Activated CD4-positive, CD25-positive, alpha-beta regulatory T cell treated with anti-CD3 and anti-CD28 coated beads, Interleukin-2, amount 50 U/mL, for 72 hours (primary cell): Measurements from ENCODE around the gene ALG14.
"Not testable (repeated sequence)": the region's sequence is repeated elsewhere in the genome, so short reads cannot be mapped to it uniquely, and the experiment has no call there.

Source experiments
- DNase-seq: peaks from one replicate; pipeline ENCODE4 v3.0.0; 2021

ALG14 gene

DNA sequence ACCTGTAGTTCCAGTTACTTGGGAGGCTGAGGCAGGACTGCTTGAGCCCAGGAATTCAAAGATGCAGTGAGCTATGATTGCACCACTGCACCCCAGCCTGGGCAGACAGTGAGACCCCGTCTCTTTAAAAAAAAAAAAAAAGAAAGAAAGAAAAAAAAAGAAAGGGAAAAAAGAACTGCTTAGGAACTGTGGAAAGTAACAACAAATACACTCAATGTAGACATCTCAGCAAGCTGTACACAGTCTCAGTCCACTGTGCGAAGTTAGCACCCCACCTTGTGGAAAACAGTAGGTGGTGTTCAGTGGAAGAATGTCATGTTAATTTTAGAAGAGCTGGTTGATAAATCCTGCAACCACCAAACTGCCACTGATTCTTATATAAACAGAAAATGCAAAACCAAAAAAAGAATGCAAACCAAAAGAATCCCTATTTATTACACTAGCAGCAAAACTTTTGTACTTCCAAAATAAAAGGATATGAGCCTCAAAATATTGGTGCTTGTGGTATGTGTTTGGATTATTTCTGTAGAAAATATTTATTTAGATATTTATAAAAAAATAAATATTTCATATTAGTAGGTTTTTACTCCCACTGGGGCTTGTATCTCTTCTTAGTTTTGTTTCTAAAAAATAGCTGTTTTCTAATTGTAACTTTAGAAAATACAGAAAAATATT lies 31.1 kb downstream of the ALG14 start:
- DNase-seq: no peak

DNA sequence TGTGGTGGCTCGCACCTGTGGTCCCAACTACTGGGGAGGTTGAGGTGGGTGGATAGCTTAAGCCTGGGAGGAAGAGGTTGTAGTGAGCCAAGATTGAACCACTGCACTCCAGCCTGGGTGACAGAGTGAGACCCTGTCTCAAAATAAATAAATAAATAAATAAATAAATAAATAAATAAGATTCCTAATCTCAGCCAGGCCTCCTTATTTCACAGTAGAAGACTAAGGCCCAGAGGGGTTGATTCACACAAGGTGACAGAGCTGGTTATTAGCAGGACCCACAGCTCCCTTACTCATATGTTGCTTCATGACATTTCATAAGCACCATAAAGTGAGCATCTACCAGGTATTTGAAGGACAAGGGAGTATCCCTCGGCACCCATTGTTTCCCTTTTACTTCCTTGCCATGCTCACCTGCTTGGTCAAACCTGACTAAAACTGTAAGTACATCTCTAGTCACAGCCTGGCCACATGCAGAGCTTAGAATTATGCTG lies 32.7 kb downstream of the ALG14 start:
- DNase-seq: no peak

DNA sequence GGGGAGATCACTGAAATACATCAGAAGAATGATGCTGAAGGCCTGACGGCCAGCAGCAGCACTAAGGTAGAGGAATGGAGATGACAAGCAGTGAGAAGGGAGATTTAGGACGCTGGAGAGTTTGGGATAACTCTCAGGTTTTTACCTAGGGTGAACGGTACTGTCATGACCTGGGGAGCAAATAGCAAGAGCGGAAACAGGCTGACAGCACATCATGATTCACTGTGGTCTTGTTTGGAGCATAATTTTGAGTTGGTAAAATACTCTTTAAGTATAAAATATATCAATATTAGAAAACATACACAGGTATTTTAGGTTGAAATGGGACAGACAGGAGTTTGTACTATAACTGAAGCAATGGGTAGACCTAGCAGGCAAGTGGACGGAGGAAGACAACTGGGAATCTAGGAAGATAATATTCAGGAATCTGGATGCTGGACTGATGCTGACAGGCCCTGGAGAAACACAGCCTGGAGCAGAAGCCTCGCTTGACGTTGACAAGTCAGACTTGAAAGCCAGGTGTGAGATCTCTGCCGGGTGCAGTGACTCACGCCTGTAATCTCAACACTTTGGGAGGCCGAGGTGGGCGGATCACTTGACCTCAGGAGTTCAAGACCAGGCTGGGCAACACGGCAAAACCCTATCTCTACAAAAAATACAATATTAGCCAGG lies 33.3 kb downstream of the ALG14 start:
- no peak for DNase-seq

DNA sequence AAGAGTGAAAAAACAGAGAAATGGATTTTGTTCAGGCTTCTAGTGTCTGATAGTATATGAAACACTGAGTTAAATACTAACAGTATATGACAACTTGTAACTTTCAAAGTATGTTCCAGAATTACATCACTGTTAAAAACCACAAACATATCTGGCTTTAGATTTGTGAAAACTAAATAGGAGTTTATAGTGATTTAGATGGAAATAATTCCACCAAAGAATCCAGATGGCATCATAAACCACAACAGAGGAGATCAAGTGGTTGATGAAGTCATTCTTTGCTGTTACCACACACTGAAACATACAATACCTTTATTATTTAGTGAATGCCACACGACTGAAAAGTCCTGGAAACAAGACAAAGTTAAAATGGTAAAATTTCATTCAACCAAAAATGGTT lies 37.2 kb downstream of the ALG14 start:
- DNase-seq: no peak

DNA sequence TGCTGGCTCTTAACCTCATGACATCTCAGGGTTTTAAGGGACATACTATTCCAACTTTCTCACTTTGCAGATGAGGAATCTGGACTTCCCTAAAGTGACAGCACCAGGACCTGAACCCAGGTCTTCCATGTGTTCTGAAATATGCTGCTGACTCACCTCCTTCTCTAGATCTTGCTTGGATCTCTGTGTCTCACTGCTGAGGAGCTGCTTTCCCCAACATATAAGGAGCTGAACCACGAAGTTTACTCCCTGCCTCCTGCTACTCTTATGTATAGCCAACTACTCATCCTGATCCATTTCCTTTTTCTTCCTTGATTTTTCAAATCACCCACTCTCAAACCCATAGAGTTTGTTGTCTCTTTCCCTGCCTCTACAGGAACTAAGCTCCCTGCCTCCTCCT lies 38.2 kb downstream of the ALG14 start:
- no peak for DNase-seq

DNA sequence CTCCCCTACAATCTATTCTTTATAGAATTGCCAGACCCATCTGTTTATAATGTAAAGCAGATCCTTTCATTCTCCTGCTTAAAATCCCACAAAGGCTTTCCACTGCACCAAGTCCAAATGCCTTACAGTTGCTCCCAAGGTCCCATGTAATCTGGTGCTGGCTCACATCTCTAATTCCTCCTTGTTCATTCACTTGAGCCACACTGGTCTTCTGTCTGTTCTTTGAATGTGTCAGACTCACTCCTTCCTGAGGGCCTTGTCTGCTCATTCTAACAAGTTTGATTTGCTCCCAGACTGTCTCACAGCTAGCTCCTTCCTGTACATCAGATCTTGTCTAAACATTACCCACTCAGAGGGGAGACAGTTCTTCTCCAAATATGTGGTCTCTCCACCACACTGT lies 38.9 kb downstream of the ALG14 start:
- DNase-seq: no peak

DNA sequence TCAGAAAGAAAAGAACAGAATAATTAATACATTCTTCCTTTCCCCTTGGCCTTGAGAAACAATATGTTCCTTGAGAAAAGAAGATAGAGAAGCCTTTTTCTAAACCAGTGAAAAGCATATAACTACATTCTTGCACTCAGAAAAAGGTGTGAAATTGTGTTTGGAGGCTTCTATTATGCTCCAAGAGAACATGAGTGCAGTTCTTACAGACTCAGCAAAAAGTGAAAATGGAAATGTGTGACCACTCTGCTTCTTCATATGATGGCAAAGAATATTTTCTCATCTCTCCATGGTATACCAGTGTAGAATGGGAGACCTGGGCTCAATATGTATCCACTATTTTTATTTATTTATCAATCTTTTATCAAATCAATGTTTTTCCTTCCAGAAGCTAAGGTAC lies 43.2 kb downstream of the ALG14 start:
- no peak for DNase-seq

DNA sequence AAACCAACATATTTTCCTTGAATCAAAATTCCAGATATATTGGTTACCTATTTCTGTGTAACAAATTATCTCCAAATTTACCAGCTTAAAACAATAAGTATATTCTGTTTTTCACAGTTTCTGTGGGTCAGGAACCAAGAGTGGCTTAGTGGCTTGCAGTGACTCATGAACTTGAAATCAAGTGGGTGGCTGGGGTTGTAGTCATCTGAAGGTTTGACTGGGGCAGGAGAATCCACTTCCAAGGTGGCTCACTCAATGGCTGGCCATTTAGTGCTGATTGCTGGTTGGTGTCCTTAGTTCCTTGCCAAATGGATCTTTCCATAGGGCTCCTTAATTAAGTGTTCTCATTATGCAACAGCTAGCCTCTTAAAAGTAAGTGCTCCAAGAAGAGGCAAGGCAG lies 43.8 kb downstream of the ALG14 start:
- DNase-seq: no peak

DNA sequence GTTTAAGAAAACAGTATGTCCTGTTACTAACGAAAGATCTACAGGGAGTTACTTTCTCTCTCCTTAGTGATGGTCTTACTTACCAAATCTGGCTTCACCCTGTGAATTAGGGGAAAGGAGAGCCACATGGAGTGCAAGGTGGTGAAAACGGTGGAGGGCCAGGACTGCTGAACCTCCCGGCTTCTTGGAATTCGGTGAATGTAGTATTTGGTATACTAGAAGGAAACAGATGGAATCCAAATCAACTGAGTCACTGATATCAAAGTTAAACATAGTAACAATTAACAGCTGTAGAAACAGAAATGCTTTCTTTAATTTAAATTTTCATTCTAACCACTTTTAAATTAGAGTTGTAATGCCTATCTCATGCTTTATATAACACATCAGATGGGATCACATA lies 45.7 kb downstream of the ALG14 start:
- no peak for DNase-seq

DNA sequence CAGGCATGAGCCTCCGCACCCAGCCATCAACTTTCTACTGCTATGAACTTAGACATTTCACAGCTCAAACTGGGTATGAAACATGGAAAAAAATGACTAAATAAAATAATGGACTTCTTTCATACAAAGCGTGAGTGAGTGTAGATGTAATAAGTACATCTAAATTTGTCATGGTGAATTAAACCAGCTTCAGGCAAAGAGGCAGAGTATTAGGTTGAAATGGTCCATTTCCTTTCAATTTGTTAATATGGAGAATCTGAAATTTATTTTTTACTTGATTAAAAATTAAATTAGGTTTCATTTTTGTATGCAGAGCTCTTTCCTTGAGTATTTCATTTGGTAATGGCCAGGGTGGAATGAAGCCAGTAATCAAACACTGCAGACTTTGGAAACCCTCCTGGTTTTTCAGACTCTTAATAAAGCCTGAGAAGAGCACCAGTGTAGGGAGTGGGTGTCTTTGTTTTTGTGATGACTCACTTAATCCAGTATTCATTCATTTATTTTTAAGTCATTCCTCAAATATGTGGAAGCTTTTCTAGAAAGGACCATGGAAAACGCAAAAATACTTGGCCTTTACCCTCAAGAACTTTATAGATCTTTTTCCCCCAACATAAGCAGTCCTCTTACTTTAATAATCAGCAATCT lies 49.2 kb downstream of the ALG14 start:
- no peak for DNase-seq

DNA sequence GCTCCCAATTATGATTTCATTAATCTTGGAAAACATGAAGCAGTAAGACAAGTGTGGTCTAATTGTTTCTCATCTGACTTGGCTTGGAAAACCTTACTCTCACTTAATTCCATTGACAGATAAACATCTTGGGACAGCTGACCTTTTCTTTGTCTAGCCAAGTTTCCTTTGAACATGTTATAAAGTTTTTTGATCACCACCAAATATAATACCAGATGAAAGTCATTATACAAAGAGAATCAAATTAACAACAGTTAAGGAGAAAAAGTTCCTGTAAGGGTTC lies 50.2 kb downstream of the ALG14 start:
- no peak for DNase-seq

DNA sequence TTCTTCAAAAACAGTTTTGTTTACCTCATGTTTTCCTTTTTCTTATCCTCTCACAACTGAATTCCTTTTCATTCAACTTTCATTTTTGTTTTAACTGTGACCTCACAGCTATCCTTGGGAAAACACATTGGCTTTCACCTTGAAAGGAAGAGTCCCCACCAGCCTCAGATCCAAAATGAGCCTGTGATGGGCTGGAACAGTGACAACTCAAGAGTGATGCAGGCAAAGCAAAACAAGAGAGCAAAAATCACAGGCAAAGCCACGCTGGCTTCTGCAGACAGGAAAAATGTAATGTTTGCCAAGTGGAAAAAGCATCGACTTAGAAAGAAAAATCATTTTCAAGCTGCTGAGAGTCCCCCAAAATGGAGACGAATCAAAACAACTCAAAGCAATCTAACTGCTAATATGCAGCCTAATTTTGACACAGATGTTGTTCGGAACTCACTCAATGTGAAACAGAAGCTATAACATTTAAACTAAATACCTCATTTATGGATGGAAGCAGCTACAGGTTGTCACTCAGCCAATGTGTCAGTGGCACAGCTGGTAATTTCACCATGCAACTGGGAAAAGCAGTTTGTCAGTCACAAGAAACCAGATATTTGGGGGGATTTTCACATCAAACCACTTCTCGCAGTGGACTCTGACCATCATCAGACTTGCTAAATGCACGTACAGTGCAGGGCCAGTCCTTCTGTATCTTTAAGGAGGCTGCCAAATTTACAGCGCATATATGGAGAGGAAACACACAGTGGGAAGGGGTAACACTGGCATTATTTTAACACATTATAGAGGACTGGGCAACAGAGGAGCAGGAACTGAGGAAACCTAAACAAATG lies 50.7 kb downstream of the ALG14 start:
- no peak for DNase-seq

DNA sequence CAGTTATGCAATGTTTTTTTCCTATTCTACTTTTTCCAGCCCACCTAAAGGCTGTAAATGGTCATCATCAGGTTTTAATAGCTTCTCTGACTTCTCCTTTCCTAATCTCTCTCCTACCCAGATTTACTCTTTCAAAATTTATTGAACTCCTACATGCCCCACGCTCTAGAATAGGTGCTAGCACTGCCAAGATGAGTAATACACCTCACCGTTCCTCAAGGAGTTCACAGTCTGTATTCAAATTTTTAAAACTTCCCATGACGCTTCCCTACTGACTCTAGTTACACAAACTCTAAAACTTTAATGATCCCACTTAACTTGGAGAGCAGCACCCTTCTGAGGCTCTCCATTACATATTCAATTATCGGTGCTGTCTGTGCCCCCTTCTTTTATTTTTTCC lies 51.6 kb downstream of the ALG14 start:
- DNase-seq: no peak

DNA sequence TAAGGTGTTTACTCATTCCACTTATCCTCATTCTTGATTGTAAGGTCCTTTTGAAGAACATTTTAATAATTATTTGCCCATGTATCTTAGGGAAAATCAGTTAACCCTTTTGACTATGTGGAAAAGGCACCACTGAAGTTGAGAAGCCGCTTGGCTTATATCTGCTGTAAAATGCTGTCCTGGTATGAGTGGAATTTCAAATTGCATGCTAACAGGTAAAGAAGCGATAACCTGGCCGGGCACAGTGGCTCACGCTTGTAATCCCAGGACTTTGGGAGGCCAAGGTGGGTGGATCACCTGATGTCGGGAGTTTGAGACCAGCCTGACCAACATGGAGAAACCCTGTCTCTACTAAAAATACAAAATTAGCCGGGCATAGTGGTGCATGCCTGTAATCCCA lies 53.3 kb downstream of the ALG14 start:
- DNase-seq: not testable (repeated sequence)

DNA sequence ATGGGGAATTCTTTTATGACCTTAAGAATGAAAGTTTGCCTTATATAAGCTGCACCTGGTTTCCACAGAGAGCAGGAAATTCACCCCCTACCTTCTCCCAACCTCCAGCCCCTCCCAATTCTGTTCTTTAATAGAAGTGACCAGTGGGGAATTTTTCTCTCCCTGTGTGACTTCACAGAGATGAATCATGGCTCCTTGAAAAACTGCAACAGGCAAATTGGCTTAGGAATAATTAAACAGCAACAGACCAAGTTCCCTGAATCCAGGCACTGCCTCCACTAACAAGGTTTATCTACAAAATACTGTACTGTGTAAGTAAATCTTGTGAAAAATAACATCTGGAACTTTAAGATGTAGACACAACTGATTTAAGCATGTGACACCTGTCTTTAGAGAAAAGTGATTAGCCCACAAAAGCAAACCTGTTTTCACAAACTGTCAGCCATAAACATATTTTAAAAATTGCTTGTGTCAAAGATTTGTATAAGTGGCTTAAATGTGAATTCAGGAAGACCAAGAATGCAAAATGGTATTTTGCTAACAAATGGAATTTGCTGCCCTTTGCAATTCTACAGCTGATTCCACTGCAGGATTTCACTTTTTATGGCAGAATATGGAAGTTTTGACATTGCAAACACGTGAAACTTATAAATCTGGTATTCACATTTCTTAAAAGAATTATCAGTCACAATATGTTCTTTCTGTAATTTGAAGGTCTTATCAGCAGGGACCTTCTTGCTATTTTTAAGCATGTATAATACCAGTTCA lies 54.0 kb downstream of the ALG14 start:
- DNase-seq: no peak

DNA sequence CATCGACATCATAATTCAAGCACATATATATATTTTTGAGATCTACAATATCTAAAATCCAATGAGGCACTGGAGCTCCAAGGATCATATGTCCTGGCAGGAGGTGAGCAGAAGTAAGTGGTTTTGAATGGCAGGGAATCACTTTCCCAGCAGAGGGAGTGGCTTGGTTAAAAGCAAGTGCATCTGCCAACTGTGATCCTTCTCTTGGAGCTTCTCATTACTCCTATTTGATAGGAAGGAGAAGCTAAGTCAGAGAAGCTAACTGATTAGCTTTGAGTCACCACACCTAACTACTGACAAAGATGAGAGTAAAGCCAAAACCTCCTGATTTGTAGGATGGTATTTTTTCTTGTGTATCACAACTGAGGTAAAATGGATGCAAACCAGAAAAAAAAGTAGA lies 55.0 kb downstream of the ALG14 start:
- DNase-seq: no peak

DNA sequence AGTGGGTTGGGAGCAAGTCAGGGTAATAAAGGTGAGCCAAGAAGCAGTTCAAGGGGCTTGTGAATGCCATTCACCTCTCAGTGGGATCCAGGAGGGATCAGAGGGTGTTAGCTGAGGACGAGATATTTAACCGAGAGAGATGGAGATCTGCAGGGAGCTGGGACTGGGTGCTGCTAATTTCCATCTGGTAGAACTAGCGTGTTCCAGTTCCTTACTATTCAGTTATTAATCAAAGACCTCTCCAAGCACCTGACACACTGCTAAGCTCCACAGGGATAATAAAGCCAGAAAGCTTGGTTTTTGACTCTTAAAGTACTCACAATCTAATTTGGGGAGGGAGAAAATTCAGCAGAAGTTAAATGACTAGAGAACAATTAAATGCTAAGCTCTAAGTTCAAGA lies 57.7 kb downstream of the ALG14 start:
- DNase-seq: no peak

DNA sequence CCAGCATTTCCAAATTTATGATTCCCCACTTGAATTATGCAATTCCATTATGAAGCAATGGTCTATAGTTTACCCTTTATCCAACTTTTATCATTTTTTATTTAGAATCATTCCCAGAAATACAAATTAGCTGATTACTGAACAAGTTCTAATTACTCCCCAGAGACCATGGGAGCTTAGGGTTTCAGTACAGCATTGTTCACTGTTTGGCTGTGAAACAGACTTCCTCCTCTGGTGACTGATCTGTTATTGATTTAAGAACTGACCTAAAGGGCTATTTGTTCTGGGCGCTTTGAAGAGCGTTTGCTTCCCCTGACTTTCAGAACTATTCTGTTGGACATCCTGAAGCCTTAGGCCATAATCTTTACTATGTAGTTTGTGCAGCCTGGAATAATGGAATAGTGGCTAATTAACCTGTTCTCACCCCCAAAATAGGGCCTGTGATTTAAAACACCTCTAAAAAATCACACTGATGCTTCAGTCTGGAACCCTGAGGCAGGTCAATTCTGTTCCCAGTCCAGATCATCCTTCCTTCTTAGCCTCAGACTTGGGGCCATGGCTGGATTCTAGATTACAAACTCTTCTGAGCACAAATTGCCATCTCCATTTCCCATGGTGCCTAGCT lies 58.7 kb downstream of the ALG14 start:
- no peak for DNase-seq

DNA sequence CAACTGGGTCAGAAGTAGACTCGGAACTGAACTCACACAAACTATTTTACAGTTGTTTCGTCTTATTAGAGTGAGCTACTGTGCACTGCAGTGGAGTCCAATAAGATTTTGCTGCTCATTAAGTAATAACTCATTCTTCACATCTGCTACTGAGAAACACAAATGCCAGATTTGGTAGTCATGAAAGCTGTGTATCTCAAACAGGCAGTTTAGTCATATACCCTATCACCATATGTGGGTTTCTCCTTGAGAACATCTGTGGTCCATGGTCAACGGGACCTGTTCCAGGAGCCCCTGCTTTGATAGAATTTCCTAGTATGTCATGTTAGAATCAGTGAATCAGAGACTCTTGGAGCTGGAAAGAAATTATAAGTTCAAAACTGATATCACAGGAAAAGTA lies 60.4 kb downstream of the ALG14 start:
- no peak for DNase-seq

DNA sequence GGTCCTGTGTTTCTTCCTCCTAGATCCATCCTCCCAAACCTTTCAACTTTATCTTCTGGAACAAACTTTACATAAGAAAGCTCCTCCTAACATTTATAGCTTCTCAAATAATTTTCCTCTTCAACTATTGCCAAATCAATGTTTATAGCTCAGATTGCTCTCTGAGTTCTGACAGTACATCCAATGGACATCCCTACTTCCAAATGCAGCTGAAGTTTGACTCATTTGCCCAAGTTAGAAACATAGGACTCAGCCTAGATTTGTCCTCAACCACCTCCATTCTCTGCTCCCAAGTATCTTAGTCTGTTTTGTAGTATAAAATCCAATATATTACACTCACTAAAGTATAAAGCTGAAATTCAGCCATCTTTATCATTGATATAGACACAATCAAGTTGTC lies 62.6 kb downstream of the ALG14 start:
- no peak for DNase-seq

DNA sequence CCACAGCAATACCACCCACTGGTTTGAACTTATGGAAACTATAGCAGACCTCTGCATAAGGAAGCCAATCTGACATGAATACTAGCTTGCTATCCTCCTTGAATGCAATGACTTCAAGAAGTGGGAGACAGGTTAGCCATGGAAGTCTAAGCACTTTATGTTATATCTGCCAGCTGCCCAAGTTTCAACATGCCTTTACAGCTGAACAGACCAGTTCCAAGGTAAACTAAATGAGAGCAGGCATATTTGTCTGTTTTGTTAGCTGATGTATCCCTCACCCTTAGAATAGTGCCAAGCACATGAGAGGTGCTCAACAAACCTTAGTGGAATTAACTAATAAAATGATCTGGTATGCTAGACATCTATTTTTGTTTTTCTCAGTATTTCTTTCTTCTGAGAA lies 65.1 kb downstream of the ALG14 start:
- no peak for DNase-seq

DNA sequence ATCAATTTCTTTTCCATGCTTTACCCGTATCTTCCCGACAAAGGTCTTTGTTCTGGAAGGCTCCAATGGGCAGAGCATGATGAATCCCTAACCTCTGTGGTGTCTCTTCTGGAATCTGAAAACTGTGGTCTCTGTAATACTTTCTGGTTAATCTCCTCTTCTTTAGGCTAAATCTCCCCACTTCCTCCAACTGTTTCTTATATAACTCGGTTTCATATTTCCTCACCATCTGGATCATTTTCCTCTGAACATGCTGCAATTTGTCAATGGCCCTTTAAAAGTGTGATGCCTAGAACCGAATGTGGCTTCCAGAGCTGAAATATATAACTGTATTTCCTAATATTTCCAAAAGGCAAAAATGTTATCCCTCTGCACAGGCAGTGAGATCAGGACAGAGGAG lies 66.1 kb downstream of the ALG14 start:
- DNase-seq: no peak

DNA sequence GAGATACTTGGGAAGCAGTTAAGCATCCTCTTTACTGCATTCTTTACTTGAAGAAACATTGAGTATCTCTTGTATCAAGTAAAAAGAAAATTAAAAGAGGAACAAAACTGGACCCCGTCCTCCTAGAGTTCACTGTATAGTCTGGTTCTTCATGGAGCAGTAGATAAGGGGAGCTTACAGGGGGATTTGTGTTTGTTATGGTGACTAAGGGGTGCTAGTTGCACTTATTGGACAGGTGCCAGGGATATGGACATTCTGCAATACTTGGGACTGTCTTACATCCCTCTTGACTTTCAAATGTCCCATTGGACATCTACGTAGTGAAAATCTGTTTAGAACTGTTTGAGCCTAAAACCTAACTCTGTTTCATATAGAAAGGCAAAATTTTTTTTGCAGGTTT lies 67.2 kb downstream of the ALG14 start:
- DNase-seq: no peak
